GM19023 (cell line): ENCODE results near the gene TTPAL.

ENCODE experiments used
- ATAC-seq: cut with Tn5 transposase; IDR thresholded peaks from one replicate; pipeline ENCODE4 v1.9.1; 2021; ENCODE audit warnings: mild to moderate bottlenecking, moderate library complexity; ENCODE audit not compliant: unreplicated experiment

Gene TTPAL

GRCh38 chr20:44495802-44496481 lies 20.3 kb downstream of the TTPAL start:
- no peak for ATAC-seq

GRCh38 chr20:44496976-44497375 lies 21.3 kb downstream of the TTPAL start:
- no peak for ATAC-seq

DNA sequence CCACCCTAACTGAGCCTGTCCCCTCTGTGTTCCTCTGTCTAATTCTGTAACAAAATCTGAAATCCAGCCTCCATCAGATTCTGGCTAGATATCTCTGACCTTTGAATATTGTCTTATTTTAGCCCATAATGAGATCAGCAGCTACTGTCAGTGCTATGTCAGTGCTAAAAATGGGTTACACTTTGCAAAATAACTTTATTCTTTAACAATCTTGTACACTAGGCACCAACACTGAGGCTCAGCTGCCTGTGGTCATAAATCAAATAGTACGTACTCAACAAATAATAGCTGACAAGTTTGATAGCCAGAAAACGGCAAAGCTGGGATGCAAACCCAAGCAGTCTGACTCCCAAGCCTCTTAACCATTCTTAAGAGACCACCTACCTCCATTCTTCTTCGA lies 22.1 kb downstream of the TTPAL start:
- no peak for ATAC-seq

- no peak for ATAC-seq
Observed at GRCh38 chr20:44500221-44500620, 24.5 kb downstream of the TTPAL start.

DNA sequence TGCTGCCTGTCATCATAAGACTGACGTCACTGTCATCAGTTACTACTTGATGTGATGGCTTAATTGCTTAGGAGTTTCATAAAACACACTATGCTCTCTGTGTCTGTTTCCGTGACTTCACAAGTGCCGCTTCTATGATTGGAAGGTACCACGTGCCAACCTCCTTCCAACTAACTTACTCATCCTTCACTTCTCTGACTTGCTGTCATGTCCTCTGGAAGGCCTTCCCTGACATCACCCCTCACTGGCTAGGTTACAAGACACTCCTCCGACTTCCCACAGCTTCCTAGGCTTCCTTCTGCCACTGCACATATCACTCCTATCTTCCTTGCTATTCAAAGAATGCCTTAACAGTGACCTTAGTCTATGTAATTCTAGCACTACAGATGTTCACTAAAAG lies 25.8 kb downstream of the TTPAL start:
- ATAC-seq: no peak

DNA sequence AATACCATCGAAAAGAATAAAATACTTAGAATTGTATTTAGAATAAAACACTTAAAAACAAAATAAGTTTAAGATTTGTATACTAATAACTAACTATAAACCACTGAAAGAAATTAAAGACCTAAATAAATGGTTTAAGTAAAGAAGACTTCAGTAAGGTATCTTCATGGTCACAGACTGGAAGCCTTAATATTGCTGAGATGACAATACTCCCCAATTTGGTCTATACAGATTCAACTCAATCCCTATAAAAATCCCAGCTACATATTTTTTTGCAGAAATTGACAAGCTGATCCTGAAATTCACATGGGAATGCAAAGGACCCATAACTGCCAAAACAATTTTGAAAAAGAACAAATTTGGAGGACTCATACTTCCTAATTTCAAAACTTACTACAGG lies 27.3 kb downstream of the TTPAL start:
- no peak for ATAC-seq

DNA sequence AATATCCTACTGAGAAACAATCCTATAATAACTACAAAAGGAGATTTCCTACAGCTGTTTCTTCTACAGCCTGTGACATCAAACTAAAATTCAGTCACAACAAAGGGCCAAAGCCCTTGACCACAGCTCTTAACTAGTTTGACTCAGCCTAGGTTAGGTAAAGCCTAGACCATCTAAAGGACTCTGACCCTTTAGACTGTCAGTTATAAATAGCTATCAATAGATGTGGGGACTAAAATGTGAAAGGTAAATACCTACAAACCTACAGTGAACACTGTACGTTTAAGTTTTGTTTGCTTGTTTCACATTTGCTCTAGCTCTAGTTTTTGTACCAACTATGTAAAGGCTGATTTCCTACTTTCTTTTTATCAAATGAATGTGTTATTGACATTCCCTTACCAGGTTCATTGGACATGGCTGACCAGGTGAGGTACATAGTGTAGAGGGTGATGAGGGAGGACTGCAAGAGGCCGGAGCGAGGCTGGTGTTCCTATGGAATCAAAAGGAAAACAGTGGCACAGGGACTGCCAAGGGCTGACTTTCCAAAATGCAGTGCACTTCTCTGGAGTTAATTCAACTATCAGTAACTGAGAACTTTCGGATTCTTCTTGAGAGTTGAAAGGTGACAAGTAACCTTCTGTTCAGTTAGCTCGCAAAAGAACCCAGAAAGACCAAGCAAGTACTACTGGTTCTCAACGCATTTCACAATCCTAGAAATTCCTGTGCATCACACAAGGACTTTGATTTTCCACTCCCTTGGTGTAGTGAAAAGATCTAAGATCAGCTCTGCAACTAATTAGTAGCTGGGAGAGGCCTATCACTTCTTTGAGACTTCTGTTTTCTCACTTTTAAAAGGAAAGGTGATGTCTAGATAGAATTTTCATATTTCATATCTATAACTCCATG lies 29.0 kb downstream of the TTPAL start:
- no peak for ATAC-seq

- ATAC-seq: no peak
Observed at GRCh38 chr20:44509762-44510161, 34.1 kb downstream of the TTPAL start.

DNA sequence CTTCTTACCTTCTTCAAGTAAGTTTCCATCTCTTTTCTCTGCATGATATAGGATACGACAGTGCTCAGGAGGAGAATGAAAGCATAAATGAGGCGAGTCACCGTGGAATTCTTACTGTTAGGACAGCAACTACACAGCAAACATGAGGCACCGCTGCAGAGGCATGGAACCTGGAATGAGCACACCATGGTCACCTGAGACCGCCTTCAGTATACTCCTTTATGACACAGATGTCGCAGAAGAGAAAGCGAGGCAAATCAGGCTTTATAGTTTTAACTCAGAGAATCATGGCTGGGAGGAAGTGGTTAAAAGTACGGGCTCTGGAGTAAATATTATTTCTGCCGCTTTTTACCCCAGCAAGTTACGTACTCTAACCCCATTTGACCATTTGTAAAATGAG lies 38.2 kb downstream of the TTPAL start:
- ATAC-seq: no peak

DNA sequence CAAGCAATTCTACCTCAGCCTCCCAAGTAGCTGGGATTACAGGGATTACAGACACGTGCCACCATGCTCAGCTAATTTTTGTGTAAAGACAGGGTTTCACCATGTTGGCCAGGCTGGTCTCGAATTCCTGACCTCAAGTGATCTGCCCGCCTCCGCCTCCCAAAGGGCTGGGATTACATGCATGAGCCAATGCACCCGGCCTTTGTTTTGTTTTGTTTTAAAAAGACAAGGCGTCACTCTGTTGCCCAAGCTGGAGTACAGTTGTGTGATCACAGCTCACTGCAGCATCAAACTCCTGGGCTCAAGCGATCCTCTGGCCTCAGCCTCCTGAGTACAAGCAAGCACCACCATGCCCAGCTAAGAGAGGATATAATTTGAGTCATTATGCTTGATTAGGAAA lies 40.8 kb downstream of the TTPAL start:
- ATAC-seq: no peak

DNA sequence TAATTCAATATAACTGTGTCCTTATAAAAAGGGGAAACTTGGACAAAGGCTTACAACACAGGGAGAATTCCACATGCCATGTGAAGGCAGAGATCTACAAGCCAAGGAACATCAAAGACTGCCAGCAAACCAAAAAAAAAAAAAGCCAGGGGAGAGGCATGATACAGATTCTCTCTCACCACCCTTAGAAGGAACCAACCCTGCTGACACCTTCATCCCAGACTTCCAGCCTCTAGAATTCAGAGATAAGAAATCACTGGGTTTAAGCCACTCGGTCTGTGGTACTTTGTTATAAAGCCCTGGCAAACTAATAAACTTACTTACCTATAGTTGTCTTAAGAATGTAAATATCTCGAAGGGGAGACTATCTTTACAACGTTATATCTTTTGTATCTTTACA lies 41.8 kb downstream of the TTPAL start:
- ATAC-seq: no peak

- no peak for ATAC-seq
Observed at GRCh38 chr20:44518248-44518647, 42.6 kb downstream of the TTPAL start.

DNA sequence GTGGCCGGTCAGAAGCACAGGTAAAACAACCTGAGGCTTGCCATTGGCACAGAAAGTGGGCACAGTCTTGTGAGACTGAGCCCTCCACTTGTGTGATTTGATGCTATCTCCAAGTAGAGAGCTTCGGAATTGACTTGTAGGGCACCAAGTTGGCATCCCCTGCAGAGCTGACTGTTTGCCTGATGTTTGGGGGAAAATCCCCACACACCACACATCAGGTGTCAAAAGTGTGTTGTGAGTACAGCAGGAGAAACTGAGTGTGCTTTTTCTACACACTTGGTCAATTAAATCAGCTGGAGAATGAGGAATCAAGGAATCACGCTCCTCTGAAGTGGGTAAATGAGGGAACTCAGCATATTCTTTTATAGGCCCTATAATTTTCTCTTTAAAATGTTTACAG lies 45.2 kb downstream of the TTPAL start:
- ATAC-seq: no peak

DNA sequence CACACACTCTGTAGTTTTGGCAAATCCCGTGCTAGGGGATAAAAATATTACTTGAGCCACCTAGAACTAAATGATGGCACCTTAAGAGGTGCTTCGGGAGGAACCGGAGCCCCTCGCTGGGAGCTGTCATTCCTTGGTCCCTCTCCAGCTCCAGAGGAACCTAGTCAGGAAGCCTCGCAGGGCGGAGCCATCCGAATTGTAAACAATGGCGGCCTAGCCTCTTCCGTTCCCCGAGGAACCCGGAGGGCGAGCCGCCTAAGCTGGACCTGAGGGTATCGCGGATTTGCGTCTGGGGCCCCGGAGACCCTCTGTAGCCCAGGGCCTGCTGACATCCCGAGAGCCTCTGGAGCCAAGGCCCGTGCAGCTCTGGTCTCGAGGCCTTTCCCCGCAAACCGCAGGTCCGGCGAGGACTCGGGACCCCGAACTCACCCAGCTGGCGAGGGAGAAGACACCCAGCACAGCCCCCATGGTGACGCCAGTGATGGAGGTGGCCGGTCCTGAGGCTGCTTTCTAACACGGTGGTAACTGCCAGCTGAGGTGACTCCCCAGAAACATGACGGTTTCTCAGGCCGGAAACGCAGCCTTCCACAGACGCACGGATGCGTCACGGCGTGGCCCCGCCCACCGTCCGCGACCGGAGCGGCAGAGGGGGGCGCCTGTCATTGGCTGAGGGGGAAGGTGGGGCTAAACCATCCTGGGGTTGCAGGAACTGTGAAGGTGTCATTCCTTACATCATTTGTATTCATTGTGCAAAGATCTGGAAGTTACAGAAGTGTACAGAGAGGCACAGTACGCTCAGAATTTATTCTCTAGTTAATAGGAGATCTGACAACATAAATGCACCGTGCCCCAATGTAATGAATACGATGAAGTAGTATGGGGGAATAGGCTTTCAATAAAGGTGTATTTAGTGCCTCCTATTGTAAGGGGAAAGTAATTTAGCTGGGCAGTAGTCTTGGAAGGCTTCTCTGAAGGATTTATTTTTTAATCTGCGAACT lies 46.1 kb downstream of the TTPAL start, which contains the start of gene SERINC3:
Gene SERINC3, minus strand, starts transcription at position 587 of the 998 bp plus-strand sequence. Its CDS starts 119 bp downstream, at position 468.
- ATAC-seq: peak; percentile 98

- no peak for ATAC-seq
Observed at GRCh38 chr20:44522841-44523240, 47.2 kb downstream of the TTPAL start.

- no peak for ATAC-seq
Observed at GRCh38 chr20:44523746-44524145, 48.1 kb downstream of the TTPAL start.

- no peak for ATAC-seq
Observed at GRCh38 chr20:44526129-44526528, 50.5 kb downstream of the TTPAL start.

DNA sequence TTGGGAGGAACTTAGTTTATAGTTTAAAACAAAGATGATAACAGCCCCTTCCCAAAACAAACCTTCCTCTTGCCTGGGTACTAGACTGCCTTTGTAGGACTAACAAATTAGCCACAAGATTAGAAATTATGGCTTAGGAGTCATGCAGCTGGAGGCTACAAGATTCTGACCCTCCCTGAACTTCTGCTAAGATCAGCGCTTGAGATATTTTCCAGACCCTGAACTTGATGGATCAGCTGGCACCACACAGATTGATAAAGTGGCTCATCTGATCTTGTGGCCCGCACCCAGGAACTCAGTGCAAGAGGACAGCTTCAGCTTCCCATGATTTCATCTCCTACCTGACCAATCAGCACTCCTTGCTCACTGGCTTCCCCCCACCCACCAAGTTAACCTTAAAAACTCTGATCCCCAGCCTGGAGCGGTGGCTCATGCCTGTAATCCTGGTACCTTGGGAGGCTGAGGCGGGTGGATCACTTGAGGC lies 52.1 kb downstream of the TTPAL start:
- ATAC-seq: no peak

DNA sequence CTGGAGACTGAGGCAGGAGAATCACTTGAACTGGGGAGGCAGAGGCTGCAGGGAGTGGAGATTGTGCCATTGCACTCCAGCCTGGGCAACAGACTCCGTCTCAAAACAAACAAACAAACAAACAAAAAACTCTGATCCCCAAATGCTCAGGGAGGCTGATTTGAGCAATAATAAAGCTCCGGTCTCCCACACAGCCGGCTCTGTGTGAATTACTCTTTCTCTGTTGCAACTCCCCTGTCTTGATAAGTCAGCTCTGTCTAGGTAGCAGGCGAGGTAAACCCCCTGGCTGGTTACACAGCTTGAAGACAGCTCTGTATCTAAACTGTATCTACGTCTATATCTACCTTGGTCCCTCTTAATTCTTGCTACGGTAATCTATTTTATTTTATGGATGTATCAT lies 52.6 kb downstream of the TTPAL start:
- no peak for ATAC-seq

- no peak for ATAC-seq
Observed at GRCh38 chr20:44532259-44532980, 56.7 kb downstream of the TTPAL start.
